K562 (cell line): Measurements from ENCODE around the gene DCLK2.

ENCODE experiments used
- TAF7 ChIP-seq: fragments of 450-650 bp; IDR thresholded peaks from 2 replicates; pipeline ENCODE4 v1.6.1; 2016; ENCODE audit warnings: missing genetic modification characterization, missing compliant biosample characterization
- YY1 ChIP-seq, 3 experiments: IDR thresholded peaks; 2 replicates each; pipeline ENCODE4 v1.6.1; 2011; ENCODE audit warnings: low read length in 2 of 3, mild to moderate bottlenecking in 2 of 3, moderate library complexity in 2 of 3, borderline replicate concordance in 1 of 3, control low read depth in 1 of 3, low read depth in 1 of 3; ENCODE audit not compliant: insufficient read depth in 3 of 3, insufficient replicate concordance in 2 of 3, control insufficient read depth in 1 of 3, insufficient read length in 1 of 3; ENCODE audit errors: extremely low read depth in 1 of 3

- TF ChIP-seq TAF7 (tag) (no peak), YY1 (IDR thresholded peaks at IDR 0.05; ENCODE audit: borderline replicate concordance in 1 of 3, control insufficient read depth in 1 of 3, extremely low read depth in 1 of 3, insufficient read depth in 3 of 3, insufficient read length in 1 of 3, insufficient replicate concordance in 2 of 3, low read depth in 1 of 3, low read length in 2 of 3) (no peak)
Observed at GRCh38 chr4:150160473-150160872, 82.2 kb downstream of the DCLK2 start.
